HCT116 (cell line): ENCODE results near the gene IGSF9. TPM values are rescaled to one million over a fixed set of nuclear protein-coding genes. Genes with fewer than 3 reads are reported as not detected.

ENCODE experiments used
- ATAC-seq: fragments of 200-7000 bp; cut with Tn5 transposase; 2 replicates; pipeline ENCODE4 v1.9.1; 2020; ENCODE audit warnings: mild to moderate bottlenecking, moderate library complexity
- BruUV-seq: library from RNA; stranded (reverse); fragments of 400-500 nt; replicated peaks from 2 replicates; lab custom pipeline; 2021; lab: Mats Ljungman, UMichigan
- CTCF ChIA-PET: fragments of 300-600 bp; sonication (Branson Sonifier 250); formaldehyde crosslinking; loops from one replicate; lab custom pipeline; 2021; ENCODE audit warnings: antibody characterized with exemption; lab: Charles Lee
- POLR2A ChIA-PET: fragments of 300-600, 350-600 bp; sonication (Branson Sonifier 250); formaldehyde crosslinking; loops from one replicate; lab custom pipeline; 2021; ENCODE audit warnings: antibody characterized with exemption; lab: Charles Lee
- RAD21 ChIA-PET, 2 experiments: fragments of 300-600 bp; sonication (Branson Sonifier 250); formaldehyde crosslinking; loops; one replicate each; lab custom pipeline; 2023; ENCODE audit warnings: low total read pairs in 2 of 2; ENCODE audit not compliant: uncharacterized antibody in 2 of 2, unreplicated experiment in 2 of 2, low non-redundant PET in 1 of 2; lab: Charles Lee
- DNase-seq: peaks from one replicate; pipeline ENCODE4 v3.0.0-alpha.2; 2010; ENCODE audit warnings: low read depth, low spot score
- H2AFZ ChIP-seq: fragments of 200-600 bp; shearing (Covaris generic), sonication (generic); 2 replicates; pipeline ENCODE4 v1.6.1; 2017; ENCODE audit warnings: low read depth, mixed run types, mixed read lengths, antibody characterized with exemption, low read length; ENCODE audit not compliant: poor library complexity, severe bottlenecking
- H3K27ac ChIP-seq: 2 replicates; pipeline ENCODE4 v1.5.1; 2012; ENCODE audit warnings: low read depth, low read length
- H3K27me3 ChIP-seq: fragments of 200-600 bp; sonication (generic); 2 replicates; pipeline ENCODE4 v1.6.1; 2016; ENCODE audit warnings: mixed run types, low read length, mixed read lengths; ENCODE audit not compliant: insufficient read depth
- H3K36me3 ChIP-seq, 2 experiments: fragments of 200-500 bp in 1 of 2; fragments of 200-600 bp in 1 of 2; sonication (Bioruptor generic) in 1 of 2; sonication (generic) in 1 of 2; 2 replicates each; pipeline versions ENCODE4 v1.5.1 to v1.6.1; 2014 to 2016; ENCODE audit warnings: low read length in 2 of 2, inconsistent platforms in 1 of 2, mixed read lengths in 1 of 2, mixed run types in 1 of 2; ENCODE audit not compliant: insufficient read depth in 2 of 2, control insufficient read depth in 1 of 2
- H3K4me1 ChIP-seq, 2 experiments: fragments of 200-600 bp in 1 of 2; sonication (generic) in 1 of 2; 2 replicates each; pipeline versions ENCODE4 v1.5.1 to v1.6.1; 2012 to 2017; ENCODE audit warnings: low read length in 2 of 2, inconsistent platforms in 1 of 2, mild to moderate bottlenecking in 1 of 2, mixed read lengths in 1 of 2, mixed run types in 1 of 2, moderate library complexity in 1 of 2; ENCODE audit not compliant: insufficient read depth in 2 of 2, control insufficient read depth in 1 of 2
- H3K4me2 ChIP-seq: fragments of 200-600 bp; sonication (generic); 2 replicates; pipeline ENCODE4 v1.6.1; 2017; ENCODE audit warnings: mixed run types, low read length, mixed read lengths
- H3K4me3 ChIP-seq, 2 experiments: fragments of 200-600 bp in 1 of 2; sonication (generic) in 1 of 2; replicated peaks in 1 of 2; 2 replicates each; pipeline ENCODE4 v1.5.1; 2011 to 2016; ENCODE audit warnings: low read length in 2 of 2, control low read depth in 1 of 2, low read depth in 1 of 2, mild to moderate bottlenecking in 1 of 2, mixed read lengths in 1 of 2, mixed run types in 1 of 2
- H3K79me2 ChIP-seq: fragments of 200-600 bp; sonication (generic); 2 replicates; pipeline ENCODE4 v1.6.1; 2017; ENCODE audit warnings: mild to moderate bottlenecking, mixed run types, low read length, moderate library complexity, mixed read lengths; ENCODE audit not compliant: insufficient read depth
- H3K9ac ChIP-seq: fragments of 200-600 bp; sonication (generic); 2 replicates; pipeline ENCODE4 v1.6.1; 2016; ENCODE audit warnings: low read length, mixed read lengths
- H3K9me2 ChIP-seq: fragments of 200-600 bp; sonication (generic), shearing (Covaris generic); 2 replicates; pipeline ENCODE4 v1.6.1; 2017; ENCODE audit warnings: mixed run types, mild to moderate bottlenecking, moderate library complexity; ENCODE audit not compliant: insufficient read depth
- H3K9me3 ChIP-seq, 2 experiments: fragments of 200-500 bp in 1 of 2; fragments of 200-600 bp in 1 of 2; sonication (Bioruptor generic) in 1 of 2; sonication (generic) in 1 of 2; 2 replicates each; pipeline ENCODE4 v1.6.1; 2014 to 2017; ENCODE audit warnings: low read length in 2 of 2, mixed read lengths in 2 of 2, inconsistent platforms in 1 of 2, low read depth in 1 of 2, mild to moderate bottlenecking in 1 of 2, mixed run types in 1 of 2, moderate library complexity in 1 of 2; ENCODE audit not compliant: control insufficient read depth in 1 of 2, insufficient read depth in 1 of 2
- H4K20me1 ChIP-seq: fragments of 200-600 bp; sonication (generic), shearing (Covaris generic); 2 replicates; pipeline ENCODE4 v1.6.1; 2017; ENCODE audit warnings: mixed run types, mild to moderate bottlenecking, moderate library complexity; ENCODE audit not compliant: insufficient read depth
- CBX3 ChIP-seq: IDR thresholded peaks from 2 replicates; pipeline ENCODE4 v1.6.1; 2012; ENCODE audit warnings: low read depth
- CEBPB ChIP-seq: IDR thresholded peaks from 2 replicates; pipeline ENCODE4 v1.6.1; 2012; ENCODE audit warnings: low read depth
- EGR1 ChIP-seq: IDR thresholded peaks from 2 replicates; pipeline ENCODE4 v1.6.1; 2012; ENCODE audit warnings: low read depth
- ELF1 ChIP-seq: IDR thresholded peaks from 2 replicates; pipeline ENCODE4 v1.6.1; 2012; ENCODE audit warnings: low read depth, borderline replicate concordance
- EZH2phosphoT487 ChIP-seq: fragments of 200-600 bp; IDR thresholded peaks from 2 replicates; pipeline ENCODE4 v1.6.1; 2018; ENCODE audit warnings: antibody characterized with exemption, borderline replicate concordance
- FOSL1 ChIP-seq: IDR thresholded peaks from 2 replicates; pipeline ENCODE4 v1.6.1; 2012; ENCODE audit warnings: low read depth
- JUND ChIP-seq: IDR thresholded peaks from 2 replicates; pipeline ENCODE4 v1.6.1; 2012
- POLR2A ChIP-seq: IDR thresholded peaks from 2 replicates; pipeline ENCODE4 v1.7.0; 2011; ENCODE audit warnings: borderline replicate concordance; ENCODE audit not compliant: insufficient read depth, insufficient read length; ENCODE audit errors: extremely low read depth
- POLR2AphosphoS5 ChIP-seq: IDR thresholded peaks from 2 replicates; pipeline ENCODE4 v1.6.1; 2011; ENCODE audit warnings: mild to moderate bottlenecking, low read depth, low read length, moderate library complexity
- RAD21 ChIP-seq: IDR thresholded peaks from 2 replicates; pipeline ENCODE4 v1.6.1; 2012; ENCODE audit warnings: low read depth, mild to moderate bottlenecking
- SP1 ChIP-seq: IDR thresholded peaks from 2 replicates; pipeline ENCODE4 v1.6.1; 2012; ENCODE audit warnings: low read depth
- SRF ChIP-seq: IDR thresholded peaks from 2 replicates; pipeline ENCODE4 v1.6.1; 2012; ENCODE audit warnings: low read depth
- TCF7L2 ChIP-seq: IDR thresholded peaks from 2 replicates; pipeline ENCODE4 v1.7.0; 2011; ENCODE audit warnings: borderline replicate concordance, inconsistent platforms; ENCODE audit not compliant: insufficient read depth, insufficient read length; ENCODE audit errors: extremely low read depth
- YY1 ChIP-seq: IDR thresholded peaks from 2 replicates; pipeline ENCODE4 v1.6.1; 2011; ENCODE audit warnings: low read length, low read depth, moderate library complexity, mild to moderate bottlenecking; ENCODE audit not compliant: insufficient replicate concordance; ENCODE audit errors: extremely low read depth
- ZNF274 ChIP-seq: fragments of 200-500 bp; sonication (Bioruptor generic); IDR thresholded peaks from 2 replicates; pipeline ENCODE4 v1.6.1; 2014; ENCODE audit warnings: mild to moderate bottlenecking, low read depth, low read length, inconsistent platforms
- intact Hi-C: fragments of 100-400 bp; cut with micrococcal nuclease; formaldehyde crosslinking; loops from 2 replicates; pipeline ENCODE4 v1.10.0; 2022
- total RNA-seq: library from RNA; stranded (reverse); gene quantifications from one replicate; pipeline ENCODE4 v1.2.1, GENCODE V29; 2021; ENCODE audit not compliant: unreplicated experiment
- TF ChIP-seq, protein P1 (sequence below): IDR thresholded peaks from 2 replicates; pipeline ENCODE4 v1.6.1; 2011; ENCODE audit warnings: mild to moderate bottlenecking, low read length, moderate library complexity; ENCODE audit not compliant: insufficient replicate concordance; ENCODE audit errors: extremely low read depth
- TF ChIP-seq, protein P2 (sequence below): IDR thresholded peaks from 2 replicates; pipeline ENCODE4 v1.6.1; 2012
- TF ChIP-seq, protein P3 (sequence below), 3 experiments: fragments of 200-600 bp in 1 of 3; sonication (generic) in 1 of 3; IDR thresholded peaks in 2 of 3; conservative IDR thresholded peaks in 1 of 3; 2 replicates each; pipeline ENCODE4 v1.5.1; 2012 to 2017; ENCODE audit warnings: low read depth in 2 of 3, low read length in 2 of 3, antibody characterized with exemption in 1 of 3, borderline replicate concordance in 1 of 3, control low read depth in 1 of 3, mild to moderate bottlenecking in 1 of 3, mixed read lengths in 1 of 3, mixed run types in 1 of 3, moderate library complexity in 1 of 3; ENCODE audit not compliant: insufficient read depth in 1 of 3

IGSF9 gene
- total RNA-seq, 1 experiment from 2014 or later, result 10.3 TPM

DNA sequence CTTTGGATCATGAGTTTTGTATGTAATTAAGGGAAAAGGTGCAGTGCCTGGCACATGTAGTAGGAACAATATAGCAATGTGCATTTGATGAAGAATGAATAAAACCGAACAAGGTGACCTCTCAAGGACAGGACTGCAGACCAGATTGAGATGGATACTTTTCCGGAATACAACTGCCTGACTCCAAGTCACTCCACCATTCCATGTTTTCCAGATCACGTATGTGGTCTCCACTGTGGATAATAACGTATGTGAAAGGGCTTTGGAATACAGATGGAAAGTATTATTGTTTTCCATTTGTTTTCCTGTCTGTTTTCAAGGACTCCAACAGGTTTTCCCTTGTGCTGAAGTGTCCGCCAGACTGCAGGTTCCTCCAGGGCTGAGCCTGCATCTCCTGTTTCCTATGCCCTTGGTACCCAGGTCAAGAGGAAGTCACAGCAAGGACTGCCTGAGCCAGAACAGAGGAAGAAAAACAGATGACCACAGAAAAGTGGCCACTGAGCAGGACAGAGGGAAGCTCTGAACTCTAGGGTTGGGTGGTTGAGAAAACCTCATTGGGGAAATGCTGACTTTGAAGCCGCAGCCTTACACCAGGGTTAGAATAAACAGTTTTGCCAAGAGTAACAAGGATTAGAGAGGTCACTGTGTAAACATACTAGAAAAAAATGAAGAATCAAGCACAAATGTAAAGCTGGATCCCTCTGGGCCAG is 49.4 kb downstream of the IGSF9 start:
- no peaks in the 10 kb centered on the region for H3K36me3 ChIP-seq
- no peaks in the 10 kb centered on the region; the same call in 1 of the 2 replicates for H3K27me3 ChIP-seq
- no peak overlapping the region for H3K4me2 ChIP-seq
- no peaks in the 10 kb centered on the region for H3K79me2 ChIP-seq
- peaks cover 15 to 20% of the 10 kb centered on the region in 2 experiments for H3K4me1 ChIP-seq
- TF ChIP-seq, protein P1, sequence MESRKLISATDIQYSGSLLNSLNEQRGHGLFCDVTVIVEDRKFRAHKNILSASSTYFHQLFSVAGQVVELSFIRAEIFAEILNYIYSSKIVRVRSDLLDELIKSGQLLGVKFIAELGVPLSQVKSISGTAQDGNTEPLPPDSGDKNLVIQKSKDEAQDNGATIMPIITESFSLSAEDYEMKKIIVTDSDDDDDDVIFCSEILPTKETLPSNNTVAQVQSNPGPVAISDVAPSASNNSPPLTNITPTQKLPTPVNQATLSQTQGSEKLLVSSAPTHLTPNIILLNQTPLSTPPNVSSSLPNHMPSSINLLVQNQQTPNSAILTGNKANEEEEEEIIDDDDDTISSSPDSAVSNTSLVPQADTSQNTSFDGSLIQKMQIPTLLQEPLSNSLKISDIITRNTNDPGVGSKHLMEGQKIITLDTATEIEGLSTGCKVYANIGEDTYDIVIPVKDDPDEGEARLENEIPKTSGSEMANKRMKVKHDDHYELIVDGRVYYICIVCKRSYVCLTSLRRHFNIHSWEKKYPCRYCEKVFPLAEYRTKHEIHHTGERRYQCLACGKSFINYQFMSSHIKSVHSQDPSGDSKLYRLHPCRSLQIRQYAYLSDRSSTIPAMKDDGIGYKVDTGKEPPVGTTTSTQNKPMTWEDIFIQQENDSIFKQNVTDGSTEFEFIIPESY, result no peak
- TF ChIP-seq SRF (no peak), CEBPB (no peak), EGR1 (no peak), CBX3 (no peak), JUND (no peak), RAD21 (no peak), SP1 (no peak), ZNF274 (no peak), POLR2AphosphoS5 (no peak), ELF1 (no peak), FOSL1 (no peak), POLR2A (no peak), EZH2phosphoT487 (no peak), TCF7L2 (no peak), YY1 (no peak)
- TF ChIP-seq, protein P2, sequence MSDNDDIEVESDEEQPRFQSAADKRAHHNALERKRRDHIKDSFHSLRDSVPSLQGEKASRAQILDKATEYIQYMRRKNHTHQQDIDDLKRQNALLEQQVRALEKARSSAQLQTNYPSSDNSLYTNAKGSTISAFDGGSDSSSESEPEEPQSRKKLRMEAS, result no peak
- TF ChIP-seq, protein P3, sequence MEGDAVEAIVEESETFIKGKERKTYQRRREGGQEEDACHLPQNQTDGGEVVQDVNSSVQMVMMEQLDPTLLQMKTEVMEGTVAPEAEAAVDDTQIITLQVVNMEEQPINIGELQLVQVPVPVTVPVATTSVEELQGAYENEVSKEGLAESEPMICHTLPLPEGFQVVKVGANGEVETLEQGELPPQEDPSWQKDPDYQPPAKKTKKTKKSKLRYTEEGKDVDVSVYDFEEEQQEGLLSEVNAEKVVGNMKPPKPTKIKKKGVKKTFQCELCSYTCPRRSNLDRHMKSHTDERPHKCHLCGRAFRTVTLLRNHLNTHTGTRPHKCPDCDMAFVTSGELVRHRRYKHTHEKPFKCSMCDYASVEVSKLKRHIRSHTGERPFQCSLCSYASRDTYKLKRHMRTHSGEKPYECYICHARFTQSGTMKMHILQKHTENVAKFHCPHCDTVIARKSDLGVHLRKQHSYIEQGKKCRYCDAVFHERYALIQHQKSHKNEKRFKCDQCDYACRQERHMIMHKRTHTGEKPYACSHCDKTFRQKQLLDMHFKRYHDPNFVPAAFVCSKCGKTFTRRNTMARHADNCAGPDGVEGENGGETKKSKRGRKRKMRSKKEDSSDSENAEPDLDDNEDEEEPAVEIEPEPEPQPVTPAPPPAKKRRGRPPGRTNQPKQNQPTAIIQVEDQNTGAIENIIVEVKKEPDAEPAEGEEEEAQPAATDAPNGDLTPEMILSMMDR (IDR thresholded peaks at IDR 0.05 in 2 of 3, conservative IDR thresholded peaks at IDR 0.05 in 1 of 3; ENCODE audit: borderline replicate concordance in 1 of 3, insufficient read depth in 1 of 3, low read depth in 2 of 3, low read length in 2 of 3), result no peak
- POLR2A ChIA-PET, result no interaction called here
- ATAC-seq, result no peak
- H3K9me2 ChIP-seq, result no peaks in the 10 kb centered on the region
- H3K27ac ChIP-seq, result no peak overlapping the region
- no peak overlapping the region for H2AFZ ChIP-seq
- CTCF ChIA-PET, result interaction anchor here (1.4 to 8.5 kb wide), 2 partner anchors 97 to 112 kb away, joined by 6 to 249 read pairs; no protein-coding TSS in a partner anchor
- H3K9ac ChIP-seq, result no peak overlapping the region
- H4K20me1 ChIP-seq, result no peaks in the 10 kb centered on the region
- no peak for DNase-seq
- H3K4me3 ChIP-seq, result no peak overlapping the region
- RAD21 ChIA-PET, result no interaction called here
- H3K9me3 ChIP-seq, result no peaks in the 10 kb centered on the region
- intact Hi-C loops, result loop anchor here (10.0 kb wide), 2 partner anchors 471 to 761 kb away; no protein-coding TSS in a partner anchor
- BruUV-seq, result no TSS peak
